Limb (tissue), 2 donors: ENCODE results near the gene ADAMTSL3.
"Not testable (repeated sequence)": the region's sequence is repeated elsewhere in the genome, so short reads cannot be mapped to it uniquely, and the experiment has no call there.

Source experiments
- DNase-seq, 2 donors: peaks; one replicate each; pipeline ENCODE4 v3.0.0-alpha.2; 2016; ENCODE audit errors: extremely low spot score in 2 of 2

The ADAMTSL3 gene

DNA sequence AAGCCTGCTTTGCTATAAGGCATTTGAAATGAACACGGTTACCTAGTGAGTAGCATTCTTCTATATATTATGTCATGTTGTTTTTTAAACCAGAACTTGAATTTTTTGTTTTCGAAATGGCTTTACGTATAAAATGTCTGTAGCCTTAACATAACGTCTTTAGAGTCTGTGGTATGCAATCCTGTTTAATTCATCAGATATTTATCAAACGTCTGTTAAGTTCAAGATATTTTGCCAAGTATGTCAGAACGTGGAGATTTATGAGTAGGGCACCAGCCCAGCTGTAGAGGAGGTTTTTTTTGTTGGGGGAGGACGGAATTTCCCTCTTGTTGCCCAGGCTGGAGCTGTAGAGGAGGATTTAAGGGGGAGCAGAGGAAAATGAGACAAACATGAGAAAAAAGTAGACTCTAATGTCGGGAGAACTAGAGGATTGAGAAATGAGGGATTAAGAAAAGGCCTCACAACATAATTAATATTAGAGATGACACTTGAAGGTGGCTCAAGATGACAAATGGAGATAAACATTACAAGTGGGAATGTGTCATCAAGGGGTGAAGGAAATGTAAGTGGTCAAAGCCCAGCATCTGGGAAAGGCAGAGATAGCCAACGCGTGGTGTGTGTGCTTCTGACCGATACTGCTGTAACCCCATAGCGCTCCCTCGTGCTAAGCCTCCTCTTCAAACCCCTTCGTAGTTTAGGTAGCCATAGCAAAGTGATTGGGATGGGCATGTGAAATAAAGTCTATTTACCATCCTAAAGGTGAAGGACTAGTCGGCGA is 427.7 kb downstream of the ADAMTSL3 start:
- DNase-seq, result no peak

GRCh38 chr15:84082739-84083138 is 428.8 kb downstream of the ADAMTSL3 start:
- no peak for DNase-seq

DNA sequence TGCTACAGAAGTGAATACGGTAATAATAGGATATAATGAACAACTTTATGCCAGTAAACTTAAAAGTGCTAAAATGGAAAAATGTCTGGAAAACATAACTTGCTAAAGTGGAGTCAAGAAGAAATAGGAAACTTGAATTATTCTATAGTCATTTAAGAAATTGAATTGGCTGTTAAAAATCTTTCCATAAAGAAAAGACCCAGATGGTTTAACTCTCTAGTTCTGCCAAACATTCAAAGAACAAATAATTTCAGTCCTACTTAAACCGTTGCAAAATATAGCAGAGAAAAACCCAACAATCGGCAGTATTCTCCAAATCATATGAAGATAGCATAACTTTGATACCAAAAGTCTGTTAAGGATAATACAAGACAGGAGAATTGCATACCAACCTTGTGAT is 432.1 kb downstream of the ADAMTSL3 start:
- not testable (repeated sequence) for DNase-seq
